Umbilical cord (tissue), 2 donors: Measurements from ENCODE around the gene PTRHD1. TPM values are rescaled to one million over a fixed set of nuclear protein-coding genes. Genes with fewer than 3 reads are reported as not detected.
"Not testable (repeated sequence)": the region's sequence is repeated elsewhere in the genome, so short reads cannot be mapped to it uniquely, and the experiment has no call there.

Experiments
- DNase-seq: peaks from one replicate; pipeline ENCODE4 v3.0.0-alpha.2; 2015; ENCODE audit warnings: low spot score
- total RNA-seq: library from RNA; depleted of rRNA; stranded (reverse); fragments of >200 nt; gene quantifications from one replicate; pipeline ENCODE4 v1.2.3, GENCODE V29; 2014; ENCODE audit warnings: low replicate concordance; ENCODE audit not compliant: insufficient read depth

PTRHD1 gene, protein sequence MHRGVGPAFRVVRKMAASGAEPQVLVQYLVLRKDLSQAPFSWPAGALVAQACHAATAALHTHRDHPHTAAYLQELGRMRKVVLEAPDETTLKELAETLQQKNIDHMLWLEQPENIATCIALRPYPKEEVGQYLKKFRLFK
- 27.4 TPM for total RNA-seq

- DNase-seq: peak; percentile 99
These were observed at the start of gene PTRHD1, which contains the start of gene CENPO for GRCh38 chr2:24792874-24793760. TSS of gene PTRHD1 (minus strand) at chr2:24793391. CDS start at chr2:24793377, 14 bp downstream. TSS of gene CENPO (plus strand) at chr2:24793425. CDS start at chr2:24793920, 495 bp downstream.

- DNase-seq: no peak
These were observed 49.2 kb upstream of the PTRHD1 start for GRCh38 chr2:24842081-24843050.

GRCh38 chr2:24840962-24841945, 48.1 kb upstream of the PTRHD1 start:
- no peak for DNase-seq

DNA sequence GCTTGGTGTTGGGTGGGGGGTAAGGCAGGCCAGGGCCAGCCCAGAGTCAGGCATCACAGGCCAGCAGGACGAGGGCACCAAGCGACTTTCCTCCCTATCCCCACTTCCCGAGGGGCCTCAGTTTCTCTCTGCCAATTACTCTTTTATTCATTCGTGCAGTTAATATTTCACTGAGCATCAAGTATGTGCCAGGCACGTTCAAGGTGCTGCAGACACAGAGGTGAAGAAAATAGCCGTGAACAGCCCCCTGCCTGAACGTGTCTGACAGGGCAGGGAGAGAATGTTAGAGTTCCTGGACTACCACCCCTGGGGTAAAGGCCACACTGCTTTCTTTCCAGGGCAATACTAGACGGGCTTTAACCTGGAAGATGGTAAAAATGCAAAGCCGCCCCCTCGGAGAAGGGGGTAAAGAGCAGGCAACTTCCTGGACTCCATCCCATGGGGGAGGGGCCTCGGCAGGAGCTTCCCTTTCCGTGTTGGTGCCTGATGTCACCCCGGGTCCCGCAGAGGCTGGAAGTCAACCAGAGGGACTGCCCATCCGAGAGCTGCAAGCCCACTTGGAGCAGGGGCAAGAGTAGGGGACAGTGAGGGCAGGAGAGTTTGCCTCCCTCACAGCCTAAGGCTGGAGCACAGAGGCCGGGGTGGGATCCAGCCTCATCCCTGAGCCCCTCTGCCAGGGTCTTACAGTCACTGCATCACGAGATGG, 47.1 kb upstream of the PTRHD1 start:
- no peak for DNase-seq

GRCh38 chr2:24839729-24840128, 46.5 kb upstream of the PTRHD1 start:
- DNase-seq: no peak

DNA sequence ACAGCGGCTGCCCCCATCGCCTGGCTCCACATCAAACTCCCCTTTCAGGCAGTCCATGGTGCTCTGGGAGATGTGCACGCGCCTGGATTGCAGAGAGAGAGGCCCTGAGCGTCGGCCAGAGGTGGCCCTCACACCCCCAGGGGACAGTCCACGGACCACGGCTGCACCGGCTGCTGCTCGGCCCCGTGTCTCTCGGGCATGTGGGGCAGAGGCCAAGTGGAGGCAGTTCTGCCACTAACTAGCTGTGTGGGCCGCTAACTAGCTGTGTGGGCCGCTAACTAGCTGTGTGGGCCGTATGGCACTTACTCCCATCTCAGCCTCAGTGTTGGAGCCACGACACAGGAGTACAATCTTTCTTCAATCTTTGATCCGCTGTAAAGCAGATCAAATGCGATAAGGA, 45.4 kb upstream of the PTRHD1 start:
- DNase-seq: no peak

GRCh38 chr2:24837996-24838513, 44.9 kb upstream of the PTRHD1 start:
- no peak for DNase-seq

DNA sequence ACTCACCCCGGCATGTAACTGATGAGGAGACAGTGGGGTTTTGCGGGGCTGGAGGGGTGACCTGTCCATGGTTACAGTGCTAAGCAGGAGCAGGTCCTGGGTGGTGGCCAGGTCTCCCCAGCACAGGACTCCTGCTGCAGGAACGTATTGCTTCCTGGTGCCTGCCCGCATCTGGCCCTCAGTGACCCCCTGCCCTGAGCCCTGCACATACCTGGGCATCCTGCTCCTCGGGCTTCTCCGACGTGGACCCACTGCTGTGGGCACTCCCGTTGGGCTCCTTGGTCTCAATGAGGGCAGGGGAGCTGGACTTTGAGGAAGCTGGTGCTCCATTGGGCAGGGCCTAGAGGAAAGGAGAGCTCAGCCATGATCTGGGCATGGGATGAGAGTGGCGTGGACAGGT, 43.5 kb upstream of the PTRHD1 start:
- no peak for DNase-seq

DNA sequence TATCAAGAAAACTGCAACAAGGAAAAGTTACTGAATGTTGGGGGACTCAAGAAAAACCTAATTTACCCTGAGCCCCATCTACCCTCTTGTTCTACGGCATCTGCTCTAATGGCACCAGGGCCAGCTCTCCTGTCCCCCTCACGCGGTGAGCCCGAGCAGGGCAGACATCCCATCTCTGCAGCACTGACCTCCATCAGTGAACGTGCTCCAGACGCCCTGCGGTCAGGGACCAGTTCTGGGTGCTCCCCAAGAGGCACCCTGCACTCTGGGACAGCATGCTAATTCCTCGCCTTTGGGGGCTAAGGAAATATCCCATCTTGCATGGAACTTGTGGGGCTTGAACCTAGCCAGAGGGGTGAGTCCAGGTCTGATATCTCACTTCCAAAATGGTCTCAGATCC, 43.0 kb upstream of the PTRHD1 start:
- no peak for DNase-seq

DNA sequence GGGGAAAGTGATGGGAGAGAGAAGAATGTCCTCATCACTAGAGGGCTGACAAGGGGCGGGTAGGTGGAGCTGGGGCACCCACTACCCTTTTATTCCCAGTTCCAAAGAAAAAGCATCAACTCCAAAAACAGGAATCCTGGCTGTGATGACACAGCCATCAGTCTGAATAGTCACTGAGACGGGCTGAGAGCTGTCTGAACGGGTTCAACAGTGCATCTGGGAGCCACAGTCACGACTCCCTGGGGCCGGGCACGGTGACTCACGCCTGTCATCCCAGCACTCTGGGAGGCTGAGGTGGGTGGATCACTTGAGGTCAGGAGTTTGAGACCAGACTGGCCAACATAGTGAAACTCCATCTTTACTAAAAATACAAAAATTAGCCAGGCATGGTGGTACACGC, 42.2 kb upstream of the PTRHD1 start:
- not testable (repeated sequence) for DNase-seq

DNA sequence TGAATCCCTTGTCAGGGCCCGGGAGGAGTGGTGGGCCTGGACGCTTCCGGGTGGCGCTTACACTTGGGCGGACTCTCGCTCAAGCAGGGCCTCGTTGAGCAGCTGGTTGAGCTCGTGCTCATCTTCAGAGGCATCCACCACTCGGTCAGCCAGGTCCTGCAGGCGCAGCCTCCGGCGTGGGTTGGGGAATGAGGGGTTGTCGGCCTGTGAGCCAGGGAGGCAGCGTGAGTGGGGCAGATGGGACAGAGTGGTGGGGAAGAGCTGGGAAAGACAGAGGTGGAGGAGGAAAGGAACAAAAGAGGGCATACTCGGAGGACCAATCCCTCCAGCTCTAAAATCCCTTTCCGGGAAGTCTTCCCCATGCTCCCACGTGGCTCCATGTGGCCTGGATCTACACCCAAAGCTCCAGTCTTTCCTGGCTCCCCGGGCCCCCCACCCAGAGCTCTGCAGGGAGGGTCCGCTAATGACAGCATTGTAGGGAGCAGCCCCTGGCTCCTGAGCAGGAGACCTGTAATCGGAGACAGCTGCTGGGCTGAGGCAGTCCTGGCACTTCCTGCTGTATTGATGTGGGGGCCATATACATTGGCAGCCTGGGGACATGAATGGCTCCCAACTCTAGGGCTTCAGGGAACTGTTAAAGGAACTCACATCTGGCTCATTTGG, 41.7 kb upstream of the PTRHD1 start:
- DNase-seq: no peak

DNA sequence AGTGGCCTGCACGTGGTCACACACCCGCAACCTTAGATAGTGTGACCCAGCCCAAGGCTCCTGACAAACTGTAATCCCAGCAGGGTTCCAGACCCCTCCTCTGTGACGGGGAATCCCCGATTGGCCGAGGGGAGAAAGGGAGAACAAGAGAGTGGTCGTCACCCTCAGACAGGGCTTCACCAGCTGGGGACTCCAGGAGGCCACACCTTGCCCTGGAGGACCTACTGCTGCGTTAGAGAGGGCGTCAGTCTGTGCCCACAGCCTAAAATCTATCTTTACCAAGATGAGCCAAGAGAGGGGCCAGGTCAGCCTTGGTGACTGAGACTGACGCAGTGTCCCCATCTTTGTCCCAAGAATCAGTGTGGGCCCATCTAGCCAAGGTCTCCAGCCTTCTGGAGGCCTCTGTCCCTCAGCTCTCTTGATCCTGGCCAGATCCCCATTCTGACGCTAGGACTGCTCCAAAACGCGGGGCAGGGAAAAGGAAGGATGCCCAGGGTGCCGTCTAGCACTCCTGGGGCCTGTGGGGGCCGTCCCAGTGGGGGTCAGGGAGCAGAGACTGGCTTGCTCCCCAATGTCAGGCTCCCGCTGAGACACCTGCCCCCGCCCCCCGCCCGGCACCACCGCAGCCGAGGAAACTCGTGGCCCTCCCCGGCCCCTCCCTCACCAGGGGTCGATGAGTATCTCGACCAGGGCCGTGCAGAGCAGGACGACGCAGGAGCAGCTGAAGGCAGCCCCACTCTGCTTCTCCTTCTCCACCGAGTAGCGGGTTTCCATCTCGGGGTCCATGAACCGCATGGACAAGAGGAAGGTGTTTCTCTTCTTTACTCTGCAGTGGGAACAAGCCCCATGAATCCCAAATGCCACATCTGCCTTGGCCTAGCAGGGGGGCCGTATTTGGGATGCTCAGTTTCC, 40.9 kb upstream of the PTRHD1 start:
- no peak for DNase-seq

- DNase-seq: no peak
These were observed 39.9 kb upstream of the PTRHD1 start for GRCh38 chr2:24832931-24833701.

DNA sequence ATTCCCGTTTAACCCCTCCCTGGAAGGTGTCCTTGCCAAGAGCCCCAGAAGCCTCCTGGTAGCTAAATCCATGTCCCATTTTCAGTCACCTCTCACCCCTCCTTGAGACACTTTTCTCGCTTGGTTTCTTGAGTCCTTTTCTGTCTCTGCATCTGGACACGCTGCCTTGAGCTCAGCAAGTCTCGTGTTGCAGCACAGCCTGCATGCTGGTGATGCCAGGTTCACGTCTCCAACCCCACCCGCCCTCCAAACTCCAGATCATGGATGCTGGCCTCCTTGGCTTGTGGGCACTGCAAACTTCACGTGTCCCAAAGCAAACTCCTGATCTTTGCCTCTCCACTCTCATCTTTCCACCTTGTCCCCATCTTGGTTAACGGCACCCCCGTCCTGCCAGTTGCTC, 39.3 kb upstream of the PTRHD1 start:
- DNase-seq: no peak

DNA sequence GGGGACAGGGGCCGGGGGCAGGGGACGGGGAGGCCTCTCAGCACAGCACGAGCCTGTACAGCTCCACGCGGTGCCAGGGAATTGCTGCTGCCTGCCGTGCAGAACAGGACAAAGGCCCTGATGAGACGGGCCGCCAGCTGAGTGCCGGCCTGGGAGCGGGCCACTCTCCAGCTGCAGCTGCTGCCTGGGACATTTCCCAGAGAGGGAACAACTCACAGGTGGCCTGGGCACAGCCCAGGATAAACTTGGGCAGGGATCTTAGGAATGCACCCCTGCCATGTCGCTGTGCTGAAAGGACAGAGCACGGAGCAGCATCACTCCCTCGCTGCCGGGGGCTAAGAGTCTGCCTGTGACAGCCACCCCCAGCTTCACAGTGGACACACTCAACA, 38.9 kb upstream of the PTRHD1 start:
- DNase-seq: no peak

GRCh38 chr2:24831221-24832072, 38.3 kb upstream of the PTRHD1 start:
- DNase-seq: no peak
